Activated T-helper 1 cell treated with Interleukin-2 at 50 U/mL for 16 hours (primary cell): Measurements from ENCODE around the gene TBRG4.
"Not testable (repeated sequence)": the region's sequence is repeated elsewhere in the genome, so short reads cannot be mapped to it uniquely, and the experiment has no call there.

Experiments used
- DNase-seq: peaks from one replicate; pipeline ENCODE4 v3.0.0-alpha.2; 2020; ENCODE audit warnings: low read depth

TBRG4 gene

GRCh38 chr7:45117582-45117981, 6.1 kb upstream of the TBRG4 start:
- DNase-seq = no peak

GRCh38 chr7:45116048-45116447, 4.6 kb upstream of the TBRG4 start:
- DNase-seq = no peak

- DNase-seq = no peak
Measured at GRCh38 chr7:45114926-45115325, 3.4 kb upstream of the TBRG4 start.

- DNase-seq = not testable (repeated sequence)
Measured at GRCh38 chr7:45114257-45114656, 2.8 kb upstream of the TBRG4 start.

- no peak for DNase-seq
Measured at GRCh38 chr7:45112648-45113047, 1.2 kb upstream of the TBRG4 start.

- no peak for DNase-seq
Measured at GRCh38 chr7:45108863-45109262, 2.6 kb downstream of the TBRG4 start.

- no peak for DNase-seq
Measured at GRCh38 chr7:45107356-45107755, 4.1 kb downstream of the TBRG4 start.

GRCh38 chr7:45106820-45107219, 4.7 kb downstream of the TBRG4 start:
- DNase-seq = no peak

- DNase-seq = no peak
Measured at GRCh38 chr7:45105588-45106188, 5.8 kb downstream of the TBRG4 start.

- no peak for DNase-seq
Measured at GRCh38 chr7:45104844-45105587, 6.5 kb downstream of the TBRG4 start.

GRCh38 chr7:45103958-45104843, 7.3 kb downstream of the TBRG4 start:
- no peak for DNase-seq

GRCh38 chr7:45102785-45103712, 8.4 kb downstream of the TBRG4 start:
- DNase-seq = no peak

- DNase-seq = no peak
Measured at GRCh38 chr7:45101748-45102147, 9.7 kb downstream of the TBRG4 start.

GRCh38 chr7:45100761-45101480, 10.6 kb downstream of the TBRG4 start:
- DNase-seq = no peak

- no peak for DNase-seq
Measured at GRCh38 chr7:45099891-45100760, 11.4 kb downstream of the TBRG4 start.

GRCh38 chr7:45098983-45099839, 12.3 kb downstream of the TBRG4 start:
- no peak for DNase-seq

GRCh38 chr7:45092931-45093235, 18.6 kb downstream of the TBRG4 start:
- no peak for DNase-seq

GRCh38 chr7:45092100-45092930, 19.2 kb downstream of the TBRG4 start:
- no peak for DNase-seq
